IMR-90 (cell line): Measurements from ENCODE around the gene CFAP157. TPM values are rescaled to one million over a fixed set of nuclear protein-coding genes. Genes with fewer than 3 reads are reported as not detected.

Source experiments
- ATAC-seq: fragments of 200-7000 bp; cut with Tn5 transposase; 2 replicates; pipeline ENCODE4 v1.9.1; 2020; ENCODE audit warnings: low read depth, mild to moderate bottlenecking, moderate library complexity
- BruUV-seq: library from RNA; stranded (reverse); fragments of 400-500 nt; replicated peaks from 2 replicates; lab custom pipeline; 2021; lab: Mats Ljungman, UMichigan
- CTCF ChIA-PET: fragments of 300-600 bp; formaldehyde crosslinking; extraction: SDS; loops from one replicate; lab custom pipeline; 2021; ENCODE audit warnings: antibody characterized with exemption; lab: Yijun Ruan, JAX
- POLR2A ChIA-PET: fragments of 300-600 bp; sonication (Branson Sonifier 250); formaldehyde crosslinking; loops from one replicate; lab custom pipeline; 2022; ENCODE audit warnings: antibody characterized with exemption; ENCODE audit not compliant: unreplicated experiment; lab: Charles Lee
- DNase-seq: peaks from one replicate; pipeline ENCODE4 v3.0.0; 2013
- H2AFZ ChIP-seq: replicated peaks from 2 replicates; pipeline ENCODE3; 2013; ENCODE audit warnings: low read length, mild to moderate bottlenecking; ENCODE audit not compliant: poor library complexity
- H2AK5ac ChIP-seq: 2 replicates; pipeline ENCODE4 v1.6.1; 2013; ENCODE audit warnings: low read depth, low read length, inconsistent platforms
- H2AK9ac ChIP-seq: replicated peaks from 2 replicates; pipeline ENCODE3; 2013; ENCODE audit warnings: mild to moderate bottlenecking, low read depth, low read length, moderate library complexity; ENCODE audit not compliant: poor library complexity
- H2BK120ac ChIP-seq: 2 replicates; pipeline ENCODE4 v1.6.1; 2013; ENCODE audit warnings: low read depth, low read length, inconsistent platforms
- H2BK15ac ChIP-seq: 3 replicates; pipeline ENCODE4 v1.6.1; 2013; ENCODE audit warnings: low read depth, low read length, inconsistent platforms
- H2BK20ac ChIP-seq: 2 replicates; pipeline ENCODE4 v1.6.1; 2013; ENCODE audit warnings: low read depth, mild to moderate bottlenecking, inconsistent platforms, low read length, moderate library complexity
- H2BK5ac ChIP-seq: 2 replicates; pipeline ENCODE4 v1.6.1; 2013; ENCODE audit warnings: mild to moderate bottlenecking, low read depth, low read length, inconsistent platforms; ENCODE audit not compliant: poor library complexity, severe bottlenecking
- H3K14ac ChIP-seq: replicated peaks from 2 replicates; pipeline ENCODE4 v1.6.1; 2013; ENCODE audit warnings: low read depth, low read length, inconsistent platforms
- H3K18ac ChIP-seq: 2 replicates; pipeline ENCODE4 v1.6.1; 2013; ENCODE audit warnings: low read depth, low read length, control low read depth
- H3K23ac ChIP-seq: 2 replicates; pipeline ENCODE4 v1.6.1; 2013; ENCODE audit warnings: low read depth, low read length, inconsistent platforms
- H3K27ac ChIP-seq: 2 replicates; pipeline ENCODE4 v1.5.1; 2013; ENCODE audit warnings: mild to moderate bottlenecking, control low read depth, low read length; ENCODE audit not compliant: insufficient read depth
- H3K27me3 ChIP-seq: 2 replicates; pipeline ENCODE4 v1.6.1; 2013; ENCODE audit warnings: low read length; ENCODE audit not compliant: control insufficient read depth, insufficient read depth
- H3K36me3 ChIP-seq: 2 replicates; pipeline ENCODE4 v1.6.1; 2013; ENCODE audit warnings: low read length, mixed read lengths; ENCODE audit not compliant: control insufficient read depth, insufficient read depth
- H3K4ac ChIP-seq: 2 replicates; pipeline ENCODE4 v1.6.1; 2013; ENCODE audit warnings: low read depth, low read length, inconsistent platforms
- H3K4me1 ChIP-seq: 2 replicates; pipeline ENCODE4 v1.6.1; 2013; ENCODE audit warnings: low read length, mixed read lengths; ENCODE audit not compliant: control insufficient read depth, insufficient read depth
- H3K4me2 ChIP-seq: 2 replicates; pipeline ENCODE4 v1.6.1; 2013; ENCODE audit warnings: low read depth, mild to moderate bottlenecking, control low read depth, low read length, moderate library complexity
- H3K4me3 ChIP-seq: 2 replicates; pipeline ENCODE4 v1.5.1; 2013; ENCODE audit warnings: low read depth, mild to moderate bottlenecking, control low read depth, low read length, moderate library complexity; ENCODE audit not compliant: insufficient read depth
- H3K56ac ChIP-seq: 2 replicates; pipeline ENCODE4 v1.6.1; 2013; ENCODE audit warnings: low read length, inconsistent platforms; ENCODE audit not compliant: insufficient read depth; ENCODE audit errors: extremely low read depth
- H3K79me1 ChIP-seq, 2 experiments: 2 replicates each; pipeline ENCODE4 v1.6.1; 2013; ENCODE audit warnings: low read length in 2 of 2, inconsistent platforms in 1 of 2, low read depth in 1 of 2
- H3K9ac ChIP-seq: 2 replicates; pipeline ENCODE4 v1.6.1; 2013; ENCODE audit warnings: low read depth, low read length, control low read depth
- H3K9me1 ChIP-seq: 2 replicates; pipeline ENCODE4 v1.6.1; 2013; ENCODE audit warnings: low read length, inconsistent platforms; ENCODE audit not compliant: insufficient read depth
- H3K9me3 ChIP-seq: 2 replicates; pipeline ENCODE4 v1.6.1; 2013; ENCODE audit warnings: low read length; ENCODE audit not compliant: control insufficient read depth, insufficient read depth
- H4K20me1 ChIP-seq: 2 replicates; pipeline ENCODE4 v1.6.1; 2013; ENCODE audit warnings: low read length, inconsistent platforms; ENCODE audit not compliant: insufficient read depth
- H4K5ac ChIP-seq: 2 replicates; pipeline ENCODE4 v1.6.1; 2013; ENCODE audit warnings: mild to moderate bottlenecking, low read depth, low read length, control low read depth
- H4K8ac ChIP-seq, 2 experiments: 2 replicates each; pipeline ENCODE4 v1.6.1; 2013; ENCODE audit warnings: low read depth in 2 of 2, low read length in 2 of 2, control low read depth in 1 of 2, inconsistent platforms in 1 of 2
- H4K91ac ChIP-seq: 2 replicates; pipeline ENCODE4 v1.6.1; 2013; ENCODE audit warnings: low read depth, low read length, inconsistent platforms; ENCODE audit not compliant: insufficient read depth
- CEBPB ChIP-seq: IDR thresholded peaks from 2 replicates; pipeline ENCODE4 v1.6.1; 2012; ENCODE audit warnings: low read depth, low read length, improper control_type of control experiment
- ELK1 ChIP-seq: fragments of 150-350 bp; IDR thresholded peaks from 2 replicates; pipeline ENCODE4 v1.6.1; 2016; ENCODE audit warnings: low read depth, mild to moderate bottlenecking, low read length, moderate library complexity, borderline replicate concordance
- FOS ChIP-seq: fragments of 150-350 bp; IDR thresholded peaks from 2 replicates; pipeline ENCODE4 v1.6.1; 2016; ENCODE audit warnings: low read depth, low read length
- MAZ ChIP-seq: IDR thresholded peaks from 2 replicates; pipeline ENCODE4 v1.6.1; 2012; ENCODE audit warnings: low read depth, mild to moderate bottlenecking, low read length, improper control_type of control experiment, moderate library complexity, borderline replicate concordance
- MXI1 ChIP-seq: IDR thresholded peaks from 2 replicates; pipeline ENCODE4 v1.6.1; 2012; ENCODE audit warnings: low read depth, mild to moderate bottlenecking, low read length, moderate library complexity, borderline replicate concordance
- NFE2L2 ChIP-seq: fragments of 150-350 bp; IDR thresholded peaks from 2 replicates; pipeline ENCODE4 v1.6.1; 2016; ENCODE audit warnings: low read depth, mild to moderate bottlenecking, low read length
- POLR2A ChIP-seq: IDR thresholded peaks from 2 replicates; pipeline ENCODE4 v1.6.1; 2012; ENCODE audit warnings: mild to moderate bottlenecking, low read depth, low read length
- RCOR1 ChIP-seq: IDR thresholded peaks from 2 replicates; pipeline ENCODE4 v1.6.1; 2012; ENCODE audit warnings: mild to moderate bottlenecking, low read length, improper control_type of control experiment; ENCODE audit not compliant: insufficient replicate concordance
- SMC3 ChIP-seq: fragments of 150-350 bp; IDR thresholded peaks from 2 replicates; pipeline ENCODE4 v1.6.1; 2016; ENCODE audit warnings: low read depth, mild to moderate bottlenecking, antibody characterized with exemption, low read length, moderate library complexity
- WGBS, 2 experiments: methylation state at CpG; one replicate each; pipeline versions ENCODE4 v1.1.5 to v1.1.7; 2013; ENCODE audit warnings: missing lambda C conversion rate in 2 of 2; ENCODE audit not compliant: insufficient read length in 1 of 2; ENCODE audit errors: extremely low coverage in 2 of 2; 5-methylcytosine and 5-hydroxymethylcytosine counted together
- dilution Hi-C: fragments of 300-500 bp; cut with HindIII; formaldehyde crosslinking; loops from one replicate; pipeline ENCODE4 v1.14.3; 2018; ENCODE audit warnings: low sequenced_read_pairs; ENCODE audit not compliant: unreplicated experiment
- in situ Hi-C: fragments of 300-500 bp; cut with MboI; formaldehyde crosslinking; loops from 3 replicates; pipeline ENCODE4 v1.14.3; 2019; ENCODE audit warnings: low sequenced_read_pairs, inconsistent platforms, mixed read lengths
- intact Hi-C: fragments of 100-400 bp; cut with micrococcal nuclease; formaldehyde crosslinking; loops from 2 replicates; pipeline ENCODE4 v1.10.0; 2022
- polyA plus RNA-seq, 3 experiments: library from polyadenylated mRNA; depleted of rRNA; stranded (reverse); fragments of >200 nt; gene quantifications; 2 replicates each; pipeline ENCODE4 v1.2.3, GENCODE V29; 2012; ENCODE audit warnings: low replicate concordance in 1 of 3
- total RNA-seq: library from RNA; depleted of rRNA; stranded (reverse); fragments of >200 nt; gene quantifications from 2 replicates; pipeline ENCODE4 v1.2.3, GENCODE V29; 2012
- TF ChIP-seq, protein P1 (sequence below): conservative IDR thresholded peaks from 2 replicates; pipeline ENCODE4 v1.5.1; 2012; ENCODE audit warnings: mild to moderate bottlenecking, low read depth, low read length, improper control_type of control experiment

The CFAP157 gene
- total and polyA plus RNA-seq, 2 of the 4 experiments (the other 2 are of a cell fraction): not detected

DNA sequence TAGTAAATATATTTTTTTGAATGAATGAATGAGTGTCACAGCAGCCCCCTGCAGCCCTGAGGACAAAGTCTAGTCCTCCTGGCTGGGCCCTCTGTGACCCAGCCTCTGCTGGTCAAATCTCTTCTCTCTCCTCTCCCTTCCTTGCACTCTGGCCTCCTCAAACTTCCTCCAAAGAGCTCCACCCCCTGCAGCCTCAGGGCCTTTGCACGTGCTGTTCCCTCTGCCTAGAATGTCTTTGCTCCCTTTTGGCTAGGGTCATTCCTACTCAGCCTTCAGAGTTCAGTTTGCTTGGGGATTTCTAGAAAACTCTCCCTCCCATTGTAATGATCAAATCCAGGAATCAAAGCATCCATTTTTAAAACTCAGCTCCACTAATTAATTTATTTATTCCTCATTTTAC lies 58.6 kb downstream of the CFAP157 start:
- H3K14ac ChIP-seq: no peak overlapping the region
- intact Hi-C loops: no loop called here
- BruUV-seq: no TSS peak
- CTCF ChIA-PET: no interaction called here
- H4K5ac ChIP-seq: no peak overlapping the region
- no CpG with 5 or more reads among the region's 1 CpG for WGBS, 2 experiments
- no peak overlapping the region for H3K27ac ChIP-seq
- DNase-seq (no peak), ATAC-seq (no peak)
- peaks cover 28% of the 10 kb centered on the region for H3K27me3 ChIP-seq
- no peak overlapping the region for H2BK15ac ChIP-seq
- dilution Hi-C loops: no loop called here
- in situ Hi-C loops: no loop called here
- H4K8ac ChIP-seq: no peak overlapping the region
- H3K4me2 ChIP-seq: no peak overlapping the region
- H4K20me1 ChIP-seq: no peaks in the 10 kb centered on the region
- H4K91ac ChIP-seq: no peak overlapping the region
- peaks cover 2% of the 10 kb centered on the region; the same call in 1 of the 2 replicates for H3K4me1 ChIP-seq
- no peak overlapping the region for H3K18ac ChIP-seq
- no peak overlapping the region for H3K4ac ChIP-seq
- H2BK120ac ChIP-seq: no peak overlapping the region
- no peaks in the 10 kb centered on the region for H3K79me1 ChIP-seq
- H3K36me3 ChIP-seq: no peaks in the 10 kb centered on the region
- H3K4me3 ChIP-seq: no peak overlapping the region
- no peak overlapping the region for H2AK9ac ChIP-seq
- no peak overlapping the region for H2BK20ac ChIP-seq
- TF ChIP-seq FOS (no peak), ELK1 (no peak), CEBPB (no peak), RCOR1 (no peak), POLR2A (no peak), MAZ (no peak), NFE2L2 (no peak), MXI1 (no peak), SMC3 (no peak)
- TF ChIP-seq, protein P1, sequence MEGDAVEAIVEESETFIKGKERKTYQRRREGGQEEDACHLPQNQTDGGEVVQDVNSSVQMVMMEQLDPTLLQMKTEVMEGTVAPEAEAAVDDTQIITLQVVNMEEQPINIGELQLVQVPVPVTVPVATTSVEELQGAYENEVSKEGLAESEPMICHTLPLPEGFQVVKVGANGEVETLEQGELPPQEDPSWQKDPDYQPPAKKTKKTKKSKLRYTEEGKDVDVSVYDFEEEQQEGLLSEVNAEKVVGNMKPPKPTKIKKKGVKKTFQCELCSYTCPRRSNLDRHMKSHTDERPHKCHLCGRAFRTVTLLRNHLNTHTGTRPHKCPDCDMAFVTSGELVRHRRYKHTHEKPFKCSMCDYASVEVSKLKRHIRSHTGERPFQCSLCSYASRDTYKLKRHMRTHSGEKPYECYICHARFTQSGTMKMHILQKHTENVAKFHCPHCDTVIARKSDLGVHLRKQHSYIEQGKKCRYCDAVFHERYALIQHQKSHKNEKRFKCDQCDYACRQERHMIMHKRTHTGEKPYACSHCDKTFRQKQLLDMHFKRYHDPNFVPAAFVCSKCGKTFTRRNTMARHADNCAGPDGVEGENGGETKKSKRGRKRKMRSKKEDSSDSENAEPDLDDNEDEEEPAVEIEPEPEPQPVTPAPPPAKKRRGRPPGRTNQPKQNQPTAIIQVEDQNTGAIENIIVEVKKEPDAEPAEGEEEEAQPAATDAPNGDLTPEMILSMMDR: no peak
- no peak overlapping the region for H2AFZ ChIP-seq
- H2BK5ac ChIP-seq: no peak overlapping the region
- no peaks in the 10 kb centered on the region; the same call in 1 of the 2 replicates for H3K9me1 ChIP-seq
- no peak overlapping the region for H3K23ac ChIP-seq
- POLR2A ChIA-PET: no interaction called here
- no peak overlapping the region for H2AK5ac ChIP-seq
- H3K9ac ChIP-seq: no peak overlapping the region
- H3K9me3 ChIP-seq: no peaks in the 10 kb centered on the region
- no peak overlapping the region for H3K56ac ChIP-seq
